ENCODE data around the gene ATAD1. TPM values are rescaled to one million over a fixed set of nuclear protein-coding genes. Genes with fewer than 3 reads are reported as not detected.
"Not testable (repeated sequence)": the region's sequence is repeated elsewhere in the genome, so short reads cannot be mapped to it uniquely, and the experiment has no call there.

Gene ATAD1
- polyA plus RNA-seq, 4 donors: 5.1 to 34.4 (median 11.4) TPM

- DNase-seq (no peak), FAIRE-seq (peak; percentile 70)
- WGBS, 3 donors: 86 to 93% (median 92%) methylated on average over 2 of the region's 2 CpGs
- Histone ChIP-seq H3K27me3 (ENCODE audit: control insufficient read depth in 3 of 3, insufficient read depth in 3 of 3, low read length in 3 of 3) (no peaks in the 10 kb centered on the region), H3K27ac (ENCODE audit: low read depth in 1 of 3, low read length in 2 of 3) (no peak overlapping the region), H3K36me3 (ENCODE audit: control insufficient read depth in 3 of 3, insufficient read depth in 2 of 3, low read depth in 1 of 3, low read length in 3 of 3) (peaks cover 0 to 7% (median 6%) of the 10 kb centered on the region in 3 donors), H3K4me1 (ENCODE audit: control insufficient read depth in 3 of 3, insufficient read depth in 2 of 3, low read depth in 1 of 3, low read length in 2 of 3) (peaks cover 0 to 6% (median 0%) of the 10 kb centered on the region in 3 donors), H3K4me3 (ENCODE audit: low read depth in 1 of 3, low read length in 3 of 3) (no peak overlapping the region), H3K9me3 (ENCODE audit: control insufficient read depth in 2 of 2, insufficient read depth in 1 of 2, low read depth in 1 of 2, low read length in 1 of 2) (no peaks in the 10 kb centered on the region)
Measured at GRCh38 chr10:87751274-87751673, 66.8 kb downstream of the ATAD1 start.

GRCh38 chr10:87750817-87751216 is 67.2 kb downstream of the ATAD1 start:
- DNase-seq (no peak), FAIRE-seq (no peak)
- H3K4me1 ChIP-seq (ENCODE audit: control insufficient read depth in 3 of 3, insufficient read depth in 2 of 3, low read depth in 1 of 3, low read length in 2 of 3): peaks cover 0 to 6% (median 0%) of the 10 kb centered on the region in 3 donors
- no peak overlapping the region for H3K27ac ChIP-seq (ENCODE audit: low read depth in 1 of 3, low read length in 2 of 3)
- peaks cover 0 to 6% (median 2%) of the 10 kb centered on the region in 3 donors for H3K36me3 ChIP-seq (ENCODE audit: control insufficient read depth in 3 of 3, insufficient read depth in 2 of 3, low read depth in 1 of 3, low read length in 3 of 3)
- no peaks in the 10 kb centered on the region for H3K9me3 ChIP-seq (ENCODE audit: control insufficient read depth in 2 of 2, insufficient read depth in 1 of 2, low read depth in 1 of 2, low read length in 1 of 2)
- H3K27me3 ChIP-seq (ENCODE audit: control insufficient read depth in 3 of 3, insufficient read depth in 3 of 3, low read length in 3 of 3): no peaks in the 10 kb centered on the region
- H3K4me3 ChIP-seq (ENCODE audit: low read depth in 1 of 3, low read length in 3 of 3): no peak overlapping the region

- no peak overlapping the region for H3K27ac ChIP-seq (ENCODE audit: low read depth in 1 of 3, low read length in 2 of 3)
- H3K27me3 ChIP-seq (ENCODE audit: control insufficient read depth in 3 of 3, insufficient read depth in 3 of 3, low read length in 3 of 3): no peaks in the 10 kb centered on the region
- H3K4me3 ChIP-seq (ENCODE audit: low read depth in 1 of 3, low read length in 3 of 3): no peak overlapping the region
- peaks cover 0 to 3% (median 2%) of the 10 kb centered on the region in 3 donors for H3K36me3 ChIP-seq (ENCODE audit: control insufficient read depth in 3 of 3, insufficient read depth in 2 of 3, low read depth in 1 of 3, low read length in 3 of 3)
- peaks cover 0 to 6% (median 0%) of the 10 kb centered on the region in 3 donors for H3K4me1 ChIP-seq (ENCODE audit: control insufficient read depth in 3 of 3, insufficient read depth in 2 of 3, low read depth in 1 of 3, low read length in 2 of 3)
- no peak for DNase-seq
- WGBS, 3 donors: 62 to 81% (median 73%) methylated on average over 5 of the region's 5 CpGs
- no peaks in the 10 kb centered on the region for H3K9me3 ChIP-seq (ENCODE audit: control insufficient read depth in 2 of 2, insufficient read depth in 1 of 2, low read depth in 1 of 2, low read length in 1 of 2)
- no peak for FAIRE-seq
Measured at GRCh38 chr10:87750001-87750671, 67.9 kb downstream of the ATAD1 start.

GRCh38 chr10:87748244-87748643 is 69.8 kb downstream of the ATAD1 start:
- not testable (repeated sequence) for H3K27me3 ChIP-seq (ENCODE audit: control insufficient read depth in 3 of 3, insufficient read depth in 3 of 3, low read length in 3 of 3); FAIRE-seq; H3K9me3 ChIP-seq (ENCODE audit: control insufficient read depth in 2 of 2, insufficient read depth in 1 of 2, low read depth in 1 of 2, low read length in 1 of 2); DNase-seq; H3K4me1 ChIP-seq (ENCODE audit: control insufficient read depth in 3 of 3, insufficient read depth in 2 of 3, low read depth in 1 of 3, low read length in 2 of 3); H3K27ac ChIP-seq (ENCODE audit: low read depth in 1 of 3, low read length in 2 of 3); H3K4me3 ChIP-seq (ENCODE audit: low read depth in 1 of 3, low read length in 3 of 3)
- H3K36me3 ChIP-seq (ENCODE audit: control insufficient read depth in 3 of 3, insufficient read depth in 2 of 3, low read depth in 1 of 3, low read length in 3 of 3): peaks cover 0 to 11% (median 3%) of the 10 kb centered on the region in 3 donors
- 75 to 83% (median 82%) methylated on average over 4 of the region's 4 CpGs for WGBS, 3 donors

GRCh38 chr10:87746911-87747310 is 71.1 kb downstream of the ATAD1 start:
- H3K9me3 ChIP-seq (ENCODE audit: control insufficient read depth in 2 of 2, insufficient read depth in 1 of 2, low read depth in 1 of 2, low read length in 1 of 2): no peaks in the 10 kb centered on the region
- H3K36me3 ChIP-seq (ENCODE audit: control insufficient read depth in 3 of 3, insufficient read depth in 2 of 3, low read depth in 1 of 3, low read length in 3 of 3): peaks cover 3 to 17% (median 3%) of the 10 kb centered on the region in 3 donors
- peak; percentile 10 to 60 for DNase-seq
- H3K27ac ChIP-seq (ENCODE audit: low read depth in 1 of 3, low read length in 2 of 3): peak overlapping the region in 1 of 3 donors; percentile 51
- no peak overlapping the region for H3K4me3 ChIP-seq (ENCODE audit: low read depth in 1 of 3, low read length in 3 of 3)
- H3K27me3 ChIP-seq (ENCODE audit: control insufficient read depth in 3 of 3, insufficient read depth in 3 of 3, low read length in 3 of 3): no peaks in the 10 kb centered on the region
- FAIRE-seq: no peak
- peaks cover 0 to 6% (median 0%) of the 10 kb centered on the region in 3 donors for H3K4me1 ChIP-seq (ENCODE audit: control insufficient read depth in 3 of 3, insufficient read depth in 2 of 3, low read depth in 1 of 3, low read length in 2 of 3)
- WGBS, 3 donors: 5 to 40% (median 37%) methylated on average over 4 of the region's 4 CpGs

- DNase-seq: no peak
- Histone ChIP-seq H3K36me3 (ENCODE audit: control insufficient read depth in 3 of 3, insufficient read depth in 2 of 3, low read depth in 1 of 3, low read length in 3 of 3) (peaks cover 3 to 25% (median 4%) of the 10 kb centered on the region in 3 donors), H3K4me1 (ENCODE audit: control insufficient read depth in 3 of 3, insufficient read depth in 2 of 3, low read depth in 1 of 3, low read length in 2 of 3) (peaks cover 0 to 6% (median 0%) of the 10 kb centered on the region in 3 donors), H3K27ac (ENCODE audit: low read depth in 1 of 3, low read length in 2 of 3) (no peak overlapping the region), H3K27me3 (ENCODE audit: control insufficient read depth in 3 of 3, insufficient read depth in 3 of 3, low read length in 3 of 3) (no peaks in the 10 kb centered on the region), H3K9me3 (ENCODE audit: control insufficient read depth in 2 of 2, insufficient read depth in 1 of 2, low read depth in 1 of 2, low read length in 1 of 2) (no peaks in the 10 kb centered on the region), H3K4me3 (ENCODE audit: low read depth in 1 of 3, low read length in 3 of 3) (no peak overlapping the region)
- FAIRE-seq: no peak
- WGBS, 3 donors: 90 to 94% (median 93%) methylated on average over 2 of the region's 2 CpGs
Measured at GRCh38 chr10:87744606-87745005, 73.4 kb downstream of the ATAD1 start.

GRCh38 chr10:87742992-87743610 is 74.9 kb downstream of the ATAD1 start:
- not testable (repeated sequence) for H3K4me1 ChIP-seq (ENCODE audit: control insufficient read depth in 3 of 3, insufficient read depth in 2 of 3, low read depth in 1 of 3, low read length in 2 of 3); DNase-seq; H3K4me3 ChIP-seq (ENCODE audit: low read depth in 1 of 3, low read length in 3 of 3); H3K27ac ChIP-seq (ENCODE audit: low read depth in 1 of 3, low read length in 2 of 3); H3K27me3 ChIP-seq (ENCODE audit: control insufficient read depth in 3 of 3, insufficient read depth in 3 of 3, low read length in 3 of 3); FAIRE-seq; H3K9me3 ChIP-seq (ENCODE audit: control insufficient read depth in 2 of 2, insufficient read depth in 1 of 2, low read depth in 1 of 2, low read length in 1 of 2)
- H3K36me3 ChIP-seq (ENCODE audit: control insufficient read depth in 3 of 3, insufficient read depth in 2 of 3, low read depth in 1 of 3, low read length in 3 of 3): peaks cover 3 to 23% (median 4%) of the 10 kb centered on the region in 3 donors
- WGBS, 3 donors: 94 to 96% (median 95%) methylated on average over 18 of the region's 18 CpGs

GRCh38 chr10:87740254-87740655 is 77.8 kb downstream of the ATAD1 start:
- DNase-seq (peak; percentile 53 to 54), FAIRE-seq (peak; percentile 36)
- H3K27me3 ChIP-seq (ENCODE audit: control insufficient read depth in 3 of 3, insufficient read depth in 3 of 3, low read length in 3 of 3): no peaks in the 10 kb centered on the region
- peaks cover 0 to 25% (median 4%) of the 10 kb centered on the region in 3 donors for H3K36me3 ChIP-seq (ENCODE audit: control insufficient read depth in 3 of 3, insufficient read depth in 2 of 3, low read depth in 1 of 3, low read length in 3 of 3)
- H3K4me1 ChIP-seq (ENCODE audit: control insufficient read depth in 3 of 3, insufficient read depth in 2 of 3, low read depth in 1 of 3, low read length in 2 of 3): no peaks in the 10 kb centered on the region
- H3K9me3 ChIP-seq (ENCODE audit: control insufficient read depth in 2 of 2, insufficient read depth in 1 of 2, low read depth in 1 of 2, low read length in 1 of 2): no peaks in the 10 kb centered on the region
- H3K4me3 ChIP-seq (ENCODE audit: low read depth in 1 of 3, low read length in 3 of 3): no peak overlapping the region
- no peak overlapping the region for H3K27ac ChIP-seq (ENCODE audit: low read depth in 1 of 3, low read length in 2 of 3)
